ENCODE data around the gene CHST3.
"Not testable (repeated sequence)": the region's sequence is repeated elsewhere in the genome, so short reads cannot be mapped to it uniquely, and the experiment has no call there.

The CHST3 gene

DNA sequence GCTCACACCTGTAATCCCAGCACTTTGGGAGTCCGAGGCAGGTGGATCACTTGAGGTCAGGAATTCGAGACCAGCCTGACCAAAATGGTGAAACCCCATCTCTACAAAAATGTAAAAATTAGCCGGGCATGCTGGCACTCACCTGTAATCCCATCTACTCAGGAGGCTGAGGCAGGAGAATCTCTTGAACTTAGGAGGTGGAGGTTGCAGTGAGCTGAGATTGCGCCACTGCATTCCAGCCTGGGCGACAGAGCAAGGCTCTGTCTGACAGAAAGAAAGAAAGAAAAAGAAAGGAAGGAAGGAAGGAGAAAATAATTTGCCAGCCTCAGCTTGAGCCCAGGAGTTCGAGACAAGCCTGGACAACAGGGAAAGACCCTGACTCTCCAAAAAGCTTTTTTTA lies 24.7 kb downstream of the CHST3 start:
- DNase-seq (ENCODE audit: low read depth in 1 of 2, low spot score in 1 of 2), result not testable (repeated sequence)

DNA sequence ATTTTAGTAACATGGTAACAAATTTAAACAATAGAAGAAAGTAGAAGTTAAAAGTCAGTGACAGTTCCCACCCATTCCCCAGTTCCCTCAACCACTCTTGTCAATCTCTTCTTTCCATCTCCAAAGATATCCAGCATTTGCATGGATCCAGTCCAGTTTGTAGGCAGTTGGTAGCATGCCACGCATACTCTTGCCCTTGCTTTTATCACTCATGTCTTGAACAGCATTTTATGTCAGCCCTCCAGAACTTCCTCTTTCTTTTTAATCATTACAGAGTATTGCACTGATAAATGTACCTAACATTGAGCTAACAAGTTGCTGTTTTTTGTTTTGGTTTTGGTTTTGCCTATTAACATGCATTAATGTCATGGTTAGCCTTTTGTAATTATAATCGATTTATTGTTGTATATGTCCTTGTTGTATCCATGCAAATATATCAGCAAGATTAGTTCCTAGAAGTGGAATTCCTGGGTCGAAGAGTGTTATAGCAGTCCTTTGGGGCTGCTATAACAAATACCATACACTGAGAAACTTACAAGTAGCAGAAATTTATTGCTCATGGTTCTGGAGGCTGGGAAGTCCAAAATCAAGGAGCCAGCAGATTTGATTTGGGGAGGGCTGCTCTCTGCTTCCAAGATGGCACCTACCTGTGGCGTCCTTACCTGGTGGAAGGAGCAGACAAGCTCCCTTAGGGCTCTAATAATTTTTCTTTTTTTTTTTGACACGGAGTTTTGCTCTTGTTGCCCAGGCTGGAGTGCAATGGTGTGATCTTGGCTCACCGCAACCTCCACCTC lies 25.7 kb downstream of the CHST3 start:
- DNase-seq (ENCODE audit: low read depth in 1 of 2, low spot score in 1 of 2), result no peak

DNA sequence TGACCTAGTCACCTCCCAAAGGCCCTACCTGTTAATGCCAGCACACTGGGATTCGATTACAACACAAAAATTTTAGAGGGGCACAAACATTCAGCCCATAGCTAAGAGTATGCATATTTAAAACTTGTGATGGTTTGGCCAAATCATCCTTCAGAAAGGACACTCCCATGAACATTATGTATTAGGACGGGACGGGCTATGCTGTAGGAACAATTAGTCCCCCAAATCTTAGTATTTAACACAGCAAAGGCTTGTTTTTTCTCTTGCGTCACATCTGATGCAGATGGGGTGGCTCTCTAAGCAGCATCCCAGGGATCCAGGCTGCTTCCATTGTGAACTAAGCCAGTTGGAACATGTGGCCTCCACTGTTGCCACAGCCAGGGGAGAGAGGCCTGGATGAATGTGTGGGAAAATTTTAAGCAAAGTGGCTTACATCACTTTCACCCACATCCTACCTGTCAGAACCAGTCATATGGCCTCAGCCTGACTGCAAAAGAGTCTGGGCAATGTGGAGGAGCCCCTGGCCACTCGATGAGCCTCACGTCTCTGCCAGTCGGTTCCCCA lies 26.6 kb downstream of the CHST3 start:
- DNase-seq (ENCODE audit: low read depth in 1 of 2, low spot score in 1 of 2), result no peak

DNA sequence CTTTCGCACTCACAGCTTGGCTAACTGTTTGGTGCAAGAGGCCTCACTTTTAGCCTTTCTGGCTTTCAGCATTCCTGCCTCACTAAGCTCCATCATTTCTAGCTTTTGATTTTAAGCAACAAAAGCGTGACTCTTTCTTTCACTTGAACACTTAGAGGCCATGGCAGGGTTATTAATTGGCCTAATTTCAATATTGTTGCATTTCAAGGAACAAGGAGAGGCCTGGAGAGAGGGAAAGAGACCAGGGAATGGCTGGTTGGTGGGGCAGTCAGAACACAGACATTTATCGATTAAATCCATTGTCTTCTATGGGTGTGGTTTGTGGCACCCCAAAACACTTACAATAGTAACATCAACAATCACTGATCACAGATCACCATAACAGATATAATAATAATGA lies 31.3 kb downstream of the CHST3 start:
- DNase-seq (ENCODE audit: low read depth in 1 of 2, low spot score in 1 of 2), result no peak

DNA sequence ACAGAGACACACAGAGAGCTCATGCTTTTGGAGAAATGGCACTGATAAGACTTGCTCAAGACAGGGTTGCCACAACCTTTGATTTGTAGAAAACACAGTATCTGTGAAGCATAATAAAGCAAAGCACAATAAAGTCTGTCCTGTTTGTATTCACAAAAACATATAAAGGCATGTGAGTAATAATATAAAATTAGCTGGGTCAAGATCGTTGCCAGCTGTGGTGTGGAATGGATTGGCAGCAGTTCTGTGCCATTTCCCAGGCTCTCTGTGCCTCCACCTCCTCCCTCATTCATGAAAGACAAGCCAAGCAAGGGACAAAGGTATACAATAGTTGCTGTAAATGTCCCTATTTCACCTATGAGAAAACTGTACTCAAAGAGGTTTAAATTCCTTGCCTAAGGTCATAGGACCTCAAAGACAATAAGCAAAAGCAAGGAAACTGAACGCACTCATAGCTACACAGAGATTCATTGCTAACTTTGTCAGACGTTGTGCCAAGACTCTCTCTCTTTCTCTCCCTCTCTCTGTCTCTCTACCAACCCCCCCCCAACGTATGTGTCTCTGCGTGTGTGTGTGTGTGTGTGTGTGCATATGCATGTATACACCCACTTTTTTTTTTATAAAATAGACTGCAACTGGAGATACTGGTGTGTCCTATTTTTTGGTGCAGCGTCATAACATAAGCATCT lies 31.8 kb downstream of the CHST3 start:
- DNase-seq (ENCODE audit: low read depth in 1 of 2, low spot score in 1 of 2), result no peak

DNA sequence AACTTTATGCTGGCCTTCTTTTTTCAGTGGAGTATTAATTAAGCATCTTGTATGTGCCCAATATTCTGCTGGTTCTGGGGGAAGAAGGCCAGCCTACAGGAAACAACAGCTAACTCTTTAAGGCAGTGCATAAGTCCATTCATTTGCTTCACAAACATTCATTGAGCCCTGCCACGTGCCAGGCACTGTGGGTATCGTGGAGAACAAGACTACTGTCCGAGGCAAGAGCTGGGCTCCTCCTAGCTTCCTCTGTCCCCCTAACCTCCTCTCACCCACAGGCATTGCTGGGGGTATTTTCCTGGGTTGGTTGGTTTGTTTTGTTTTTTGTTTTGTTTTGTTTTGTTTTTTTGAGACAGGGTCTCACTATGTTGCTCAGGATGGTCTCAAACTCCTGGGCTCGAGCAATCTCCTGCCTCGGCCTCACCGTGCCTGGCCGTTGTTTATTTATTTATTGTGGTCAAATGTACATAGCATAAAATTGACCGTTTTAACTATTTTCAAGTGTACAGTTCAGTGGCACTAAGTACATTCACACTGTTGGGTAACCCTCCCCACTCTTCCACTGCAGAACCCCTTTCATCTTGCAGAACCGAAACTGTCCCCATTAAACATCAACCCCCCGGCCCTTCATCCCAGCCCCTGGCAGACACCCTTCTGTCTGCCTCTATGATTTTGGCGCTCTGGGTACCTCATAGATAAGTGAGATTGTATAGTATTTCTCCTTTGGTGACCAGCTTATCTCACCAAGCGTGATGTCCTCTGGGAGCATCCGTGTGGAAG lies 32.6 kb downstream of the CHST3 start:
- no peak for DNase-seq (ENCODE audit: low read depth in 1 of 2, low spot score in 1 of 2)

DNA sequence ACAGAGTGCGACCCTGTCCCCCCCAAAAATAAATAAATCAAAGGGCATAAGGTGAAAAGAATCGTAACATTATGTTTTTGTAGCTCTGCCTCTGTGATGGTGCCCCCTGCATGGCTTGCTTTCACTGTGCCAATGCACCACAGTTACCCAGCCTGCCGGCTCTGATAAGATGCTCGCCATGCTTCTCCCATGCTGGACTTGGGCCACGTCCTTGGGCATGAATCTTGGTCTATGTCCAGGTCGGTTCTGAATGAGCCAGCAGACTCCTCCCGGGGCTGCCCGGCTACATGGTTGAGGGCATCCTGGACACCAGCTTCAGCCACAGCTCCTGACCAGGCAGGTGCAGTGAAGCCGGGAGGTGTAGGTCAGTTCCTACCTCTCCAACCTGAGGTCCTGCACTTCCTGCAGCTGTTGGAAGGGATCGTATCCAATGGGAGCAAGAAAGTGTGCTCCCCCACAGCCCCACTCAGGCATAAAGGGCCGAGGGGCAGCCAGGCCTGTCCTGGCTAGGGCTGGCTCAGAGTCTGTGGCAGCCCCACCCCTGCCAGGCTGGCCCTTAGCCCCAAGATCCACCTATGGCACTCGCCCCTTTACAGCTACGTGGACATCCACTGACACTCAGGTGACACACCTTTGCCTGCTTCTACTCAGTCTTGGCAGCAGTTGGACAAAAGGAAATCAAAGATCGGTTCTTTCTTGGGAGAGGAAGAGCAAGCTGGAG lies 34.1 kb downstream of the CHST3 start:
- DNase-seq (ENCODE audit: low read depth in 1 of 2, low spot score in 1 of 2), result no peak

DNA sequence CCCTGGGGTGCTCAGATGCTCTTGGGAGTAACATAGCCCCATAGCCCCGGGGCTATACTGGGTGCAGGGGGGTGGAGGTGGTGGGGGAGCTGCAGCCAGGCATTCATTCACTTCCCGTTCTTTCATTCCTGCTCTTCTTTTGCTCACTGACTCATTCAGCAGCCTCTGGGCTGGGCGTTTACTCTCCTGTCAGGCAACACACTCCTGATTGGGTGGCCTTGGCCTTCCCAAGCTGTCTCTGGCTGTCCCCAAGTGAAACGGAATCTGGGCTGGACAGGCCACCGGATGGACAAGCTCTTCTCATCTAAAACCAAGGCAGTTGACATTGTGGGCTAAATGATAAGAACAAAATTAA lies 34.6 kb downstream of the CHST3 start:
- DNase-seq (ENCODE audit: low read depth in 1 of 2, low spot score in 1 of 2), result no peak

DNA sequence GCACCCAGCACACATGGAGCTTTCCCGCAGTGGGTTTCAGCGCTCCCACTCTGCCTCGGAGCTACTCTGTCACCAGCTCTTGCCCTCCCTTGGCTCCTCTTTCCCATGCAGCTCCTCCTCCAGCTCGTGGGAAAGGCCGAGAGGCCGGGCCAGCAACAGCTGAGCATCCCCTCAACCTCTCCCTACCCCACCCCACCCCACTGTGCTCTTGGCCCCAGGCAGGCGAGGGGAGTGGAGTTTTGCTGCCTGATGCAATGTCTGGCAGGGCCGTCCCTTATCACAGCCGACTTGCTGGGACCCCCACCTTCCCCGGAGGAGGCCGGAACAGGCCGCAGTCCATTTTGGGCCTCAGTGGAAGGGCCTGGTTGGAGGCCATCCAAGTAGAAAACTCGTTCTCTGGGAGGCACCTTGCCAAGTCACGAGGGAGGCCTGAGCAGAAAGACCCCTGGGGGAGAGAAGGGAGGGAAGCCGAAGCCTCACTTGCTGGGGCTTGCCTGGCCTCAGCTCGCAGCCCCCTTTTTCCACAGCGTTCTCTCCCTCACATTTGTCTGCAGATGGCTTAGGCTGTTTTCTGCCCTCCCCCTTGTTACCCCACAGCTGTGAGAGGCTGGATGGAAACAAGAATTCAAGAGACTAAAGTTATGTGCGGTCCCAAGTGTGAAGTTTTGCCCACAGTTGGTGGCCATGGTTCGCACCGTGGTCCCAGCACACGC lies 35.3 kb downstream of the CHST3 start:
- no peak for DNase-seq (ENCODE audit: low read depth in 1 of 2, low spot score in 1 of 2)

DNA sequence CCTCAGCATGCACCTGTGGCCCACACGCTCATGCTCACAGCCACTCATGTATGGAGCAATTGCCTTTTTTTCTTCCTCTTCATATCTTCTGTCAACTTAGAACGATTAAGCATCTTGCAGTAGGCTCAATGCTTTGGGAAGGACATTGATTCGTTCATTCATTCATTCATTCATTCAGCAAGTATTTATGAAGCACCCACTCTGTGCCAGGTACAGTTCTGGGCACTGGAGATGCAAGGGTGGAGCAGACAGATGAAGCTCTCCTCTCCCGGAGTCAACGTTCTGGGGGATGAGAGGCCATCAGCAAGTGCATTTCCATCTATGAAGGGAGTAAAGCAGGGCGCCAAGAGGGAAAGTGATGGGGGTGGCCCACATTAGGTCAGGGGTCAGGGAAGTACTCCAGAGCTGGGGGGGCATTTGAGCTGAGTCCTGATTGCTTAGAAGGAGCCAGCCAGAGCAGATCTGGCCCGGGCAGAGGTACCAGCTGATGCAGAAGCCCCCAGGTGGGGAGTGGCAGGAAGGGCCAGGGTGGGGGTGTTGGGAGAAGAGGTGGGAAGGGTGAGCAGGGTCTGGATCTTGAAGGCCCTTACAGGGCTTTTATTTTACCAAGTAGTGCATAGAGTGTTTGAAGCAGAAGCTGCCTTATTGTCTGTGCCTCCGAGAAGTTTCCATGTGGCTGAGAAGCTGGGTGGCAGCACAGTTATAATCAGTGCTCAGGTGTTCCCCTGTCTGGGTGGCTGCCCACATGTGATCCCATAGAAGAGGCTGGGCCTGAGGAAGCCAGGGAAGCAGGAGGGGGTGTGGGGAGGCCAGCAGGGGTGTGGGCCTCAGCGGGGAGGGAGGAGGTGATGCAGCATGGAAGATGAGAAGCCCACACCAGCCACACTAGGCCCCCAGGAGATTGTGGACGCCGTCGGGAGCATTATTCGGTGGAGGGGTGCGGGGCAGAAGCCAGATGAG lies 36.2 kb downstream of the CHST3 start:
- DNase-seq (ENCODE audit: low read depth in 1 of 2, low spot score in 1 of 2), result no peak

DNA sequence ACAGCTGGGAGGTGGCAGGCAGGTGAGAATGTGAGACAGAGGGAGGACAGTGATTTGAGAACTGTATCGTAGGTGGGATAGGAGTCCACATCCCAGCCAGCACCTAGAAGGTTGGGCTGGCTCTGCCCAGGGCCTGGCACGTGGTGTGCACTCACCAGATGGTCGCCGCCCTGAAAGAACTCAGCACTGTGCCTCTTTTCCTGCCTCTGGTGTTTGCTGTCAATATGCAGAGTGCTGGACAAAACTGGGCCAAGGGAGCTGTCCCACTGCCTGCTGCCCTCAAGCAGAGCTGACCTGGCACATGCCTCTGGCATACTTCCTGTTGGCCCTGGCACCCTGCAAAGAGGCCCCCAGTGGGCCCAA lies 36.8 kb downstream of the CHST3 start:
- no peak for DNase-seq (ENCODE audit: low read depth in 1 of 2, low spot score in 1 of 2)

DNA sequence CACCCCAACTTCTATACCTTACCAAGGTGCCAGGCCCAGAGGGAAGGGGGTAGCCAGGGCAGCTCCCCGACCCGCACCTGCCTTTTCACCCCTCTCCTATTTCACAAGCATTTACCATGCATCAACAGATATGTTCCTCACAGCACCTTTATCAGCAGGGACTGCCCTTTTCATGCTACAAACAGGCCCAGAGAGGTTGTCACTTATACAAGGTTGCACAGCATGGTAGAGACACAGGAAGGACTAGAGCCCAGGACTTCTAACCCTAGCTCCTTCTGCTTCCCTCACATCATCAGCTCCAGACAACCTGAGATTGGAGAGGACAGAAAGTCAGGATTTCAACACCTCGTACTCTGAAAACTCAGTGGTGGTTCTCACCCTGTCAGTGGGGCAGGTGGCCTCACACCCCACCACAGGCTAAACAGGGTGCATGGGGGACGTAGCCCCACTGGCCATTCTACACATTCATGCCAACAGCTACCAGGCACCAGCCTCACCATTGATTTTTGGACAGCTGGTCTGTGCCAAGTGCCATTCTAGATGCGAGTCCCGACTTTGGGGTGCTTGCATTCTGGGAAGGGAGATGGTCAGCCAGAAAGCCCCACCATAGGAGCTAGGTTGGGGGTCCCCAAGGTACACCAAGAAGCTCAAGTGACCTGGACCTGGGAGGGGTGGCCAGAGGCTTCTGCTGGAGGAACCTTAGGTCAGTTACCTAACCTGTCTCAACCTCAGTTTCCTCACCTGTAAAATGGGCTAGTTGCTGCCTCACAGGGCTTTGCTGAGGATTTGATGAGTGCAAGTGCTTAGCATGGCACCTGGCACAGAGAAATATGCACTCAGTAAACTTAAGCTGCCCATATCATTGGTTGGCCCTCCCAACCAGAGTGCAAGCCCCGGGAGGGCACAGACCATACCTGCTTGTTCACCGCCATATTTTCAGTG lies 38.4 kb downstream of the CHST3 start:
- DNase-seq (ENCODE audit: low read depth in 1 of 2, low spot score in 1 of 2), result no peak

DNA sequence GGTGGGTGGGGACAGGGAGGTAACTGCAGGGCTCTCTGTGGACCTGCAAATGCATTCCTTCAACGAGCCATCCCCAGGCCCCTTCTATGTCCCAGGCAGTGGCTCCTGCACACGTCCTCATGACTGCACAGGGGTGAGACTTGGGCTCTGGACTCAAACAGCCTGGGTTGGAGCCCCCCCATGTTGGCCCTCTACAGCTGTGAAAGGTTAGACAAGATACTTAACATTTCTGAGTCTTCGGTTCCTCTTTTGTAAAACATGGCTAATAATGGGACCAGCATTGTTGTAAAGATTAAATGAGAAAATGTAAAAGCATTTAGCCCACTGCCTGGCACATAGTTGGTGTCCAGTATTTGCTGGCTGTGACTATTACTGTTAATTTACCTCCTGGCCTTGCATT lies 41.8 kb downstream of the CHST3 start:
- DNase-seq (ENCODE audit: low read depth in 1 of 2, low spot score in 1 of 2), result no peak

DNA sequence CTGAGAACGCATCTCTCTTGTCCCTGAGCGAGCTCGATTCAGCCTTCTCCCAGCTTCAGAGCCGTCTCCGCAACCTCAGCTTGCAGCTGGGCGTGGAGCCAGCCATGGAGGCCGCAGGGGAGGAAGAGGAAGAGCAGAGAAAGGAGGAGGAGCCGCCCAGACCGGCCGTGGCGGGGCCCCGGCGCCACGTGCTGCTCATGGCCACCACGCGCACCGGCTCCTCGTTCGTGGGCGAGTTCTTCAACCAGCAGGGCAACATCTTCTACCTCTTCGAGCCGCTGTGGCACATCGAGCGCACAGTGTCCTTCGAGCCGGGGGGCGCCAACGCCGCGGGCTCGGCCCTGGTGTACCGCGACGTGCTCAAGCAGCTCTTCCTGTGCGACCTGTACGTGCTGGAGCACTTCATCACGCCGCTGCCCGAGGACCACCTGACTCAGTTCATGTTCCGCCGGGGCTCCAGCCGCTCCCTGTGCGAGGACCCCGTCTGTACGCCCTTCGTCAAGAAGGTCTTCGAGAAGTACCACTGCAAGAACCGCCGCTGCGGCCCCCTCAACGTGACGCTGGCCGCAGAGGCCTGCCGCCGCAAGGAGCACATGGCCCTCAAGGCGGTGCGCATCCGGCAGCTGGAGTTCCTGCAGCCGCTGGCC lies 43.2 kb downstream of the CHST3 start:
- DNase-seq (ENCODE audit: low read depth in 1 of 2, low spot score in 1 of 2), result no peak

DNA sequence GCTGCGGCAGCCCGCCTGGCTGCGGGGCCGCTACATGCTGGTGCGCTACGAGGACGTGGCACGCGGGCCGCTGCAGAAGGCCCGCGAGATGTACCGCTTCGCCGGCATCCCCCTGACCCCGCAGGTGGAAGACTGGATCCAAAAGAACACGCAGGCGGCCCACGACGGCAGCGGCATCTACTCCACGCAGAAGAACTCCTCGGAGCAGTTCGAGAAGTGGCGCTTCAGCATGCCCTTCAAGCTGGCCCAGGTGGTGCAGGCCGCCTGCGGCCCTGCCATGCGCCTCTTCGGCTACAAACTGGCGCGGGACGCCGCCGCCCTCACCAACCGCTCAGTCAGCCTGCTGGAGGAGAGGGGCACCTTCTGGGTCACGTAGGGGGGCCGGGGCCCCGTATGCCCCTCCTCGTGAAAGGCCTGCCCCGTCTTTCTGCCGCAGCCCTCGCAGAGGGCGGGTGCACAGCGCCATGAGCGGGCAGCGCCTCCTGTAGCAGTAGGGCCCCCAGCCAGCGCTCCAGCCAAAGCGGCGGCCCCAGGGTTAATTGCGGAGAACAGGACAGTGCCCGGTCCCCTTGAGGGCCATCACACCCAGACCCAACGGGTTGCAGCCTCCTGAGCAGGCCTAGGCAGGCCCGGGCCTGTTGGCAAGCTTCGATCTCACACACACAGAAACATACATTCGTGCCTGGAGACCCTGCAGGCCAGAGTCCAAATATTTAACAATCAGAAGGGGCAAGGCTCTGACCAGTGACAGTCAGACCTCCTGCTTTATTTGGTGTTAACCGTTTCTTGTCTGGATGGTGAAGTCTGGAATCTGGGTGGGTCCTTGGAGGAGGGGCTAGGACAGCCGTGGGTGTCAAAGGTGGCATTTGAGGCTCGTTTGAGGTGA lies 44.1 kb downstream of the CHST3 start:
- no peak for DNase-seq (ENCODE audit: low read depth in 1 of 2, low spot score in 1 of 2)

DNA sequence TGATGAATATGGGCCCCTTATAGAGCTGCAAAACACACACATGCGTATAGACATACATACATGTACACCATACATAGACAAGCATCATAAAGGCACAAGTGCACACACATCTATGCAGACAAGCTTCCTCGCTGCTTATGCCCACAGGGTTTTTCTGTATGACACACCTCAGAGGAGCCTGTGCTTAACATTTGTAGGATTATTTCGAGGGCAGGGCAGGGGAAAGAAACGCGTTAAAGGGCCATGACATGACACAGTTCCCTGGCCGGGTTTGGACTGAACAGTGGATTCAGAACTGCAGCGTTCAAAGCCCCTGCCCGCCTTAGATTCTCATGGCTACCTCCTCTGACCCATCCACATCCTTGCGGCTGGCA lies 44.8 kb downstream of the CHST3 start:
- DNase-seq (ENCODE audit: low read depth in 1 of 2, low spot score in 1 of 2), result no peak
